Suprapubic skin (tissue), 3 donors: ENCODE data around the gene VPS52.

Experiments used
- POLR2AphosphoS5 ChIP-seq, 3 donors: sonication (generic); formaldehyde crosslinking; IDR thresholded peaks; one replicate each; pipeline ENCODE4 v1.6.1; 2017; ENCODE audit warnings: antibody characterized with exemption in 3 of 3
- TF ChIP-seq, protein P1 (sequence below), 2 donors: fragments of 200-600 bp in 1 of 2; fragments of 450-650 bp in 1 of 2; sonication (generic) in 1 of 2; IDR thresholded peaks; one replicate each; pipeline ENCODE4 v1.5.1; 2016 to 2019; ENCODE audit warnings: antibody characterized with exemption in 2 of 2, mild to moderate bottlenecking in 1 of 2, moderate library complexity in 1 of 2

GRCh38 chr6:33250731-33251130 lies 20.9 kb downstream of the VPS52 start:
- TF ChIP-seq, protein P1, sequence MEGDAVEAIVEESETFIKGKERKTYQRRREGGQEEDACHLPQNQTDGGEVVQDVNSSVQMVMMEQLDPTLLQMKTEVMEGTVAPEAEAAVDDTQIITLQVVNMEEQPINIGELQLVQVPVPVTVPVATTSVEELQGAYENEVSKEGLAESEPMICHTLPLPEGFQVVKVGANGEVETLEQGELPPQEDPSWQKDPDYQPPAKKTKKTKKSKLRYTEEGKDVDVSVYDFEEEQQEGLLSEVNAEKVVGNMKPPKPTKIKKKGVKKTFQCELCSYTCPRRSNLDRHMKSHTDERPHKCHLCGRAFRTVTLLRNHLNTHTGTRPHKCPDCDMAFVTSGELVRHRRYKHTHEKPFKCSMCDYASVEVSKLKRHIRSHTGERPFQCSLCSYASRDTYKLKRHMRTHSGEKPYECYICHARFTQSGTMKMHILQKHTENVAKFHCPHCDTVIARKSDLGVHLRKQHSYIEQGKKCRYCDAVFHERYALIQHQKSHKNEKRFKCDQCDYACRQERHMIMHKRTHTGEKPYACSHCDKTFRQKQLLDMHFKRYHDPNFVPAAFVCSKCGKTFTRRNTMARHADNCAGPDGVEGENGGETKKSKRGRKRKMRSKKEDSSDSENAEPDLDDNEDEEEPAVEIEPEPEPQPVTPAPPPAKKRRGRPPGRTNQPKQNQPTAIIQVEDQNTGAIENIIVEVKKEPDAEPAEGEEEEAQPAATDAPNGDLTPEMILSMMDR (IDR thresholded peaks at IDR 0.05), result no peak
- no peak for TF ChIP-seq POLR2AphosphoS5 (IDR thresholded peaks at IDR 0.05)
